Measurements from ENCODE around the gene PSMA6. TPM values are rescaled to one million over a fixed set of nuclear protein-coding genes. Genes with fewer than 3 reads are reported as not detected.

Gene PSMA6
- total RNA-seq, 1 experiment from 2014 or later = 307 TPM

- POLR2A ChIA-PET (ENCODE audit: unreplicated experiment) = no interaction called here
- CTCF ChIA-PET = interaction anchor here (0.6 kb wide), 1 partner anchor 60 kb away, joined by 3 read pairs; no protein-coding TSS in a partner anchor
- Histone ChIP-seq H3K9ac (ENCODE audit: low read length) (no peak overlapping the region), H3K4me3 (ENCODE audit: low read length) (no peak overlapping the region), H3K27ac (ENCODE audit: low read length) (no peak overlapping the region), H3K9me2 (replicated peaks; ENCODE audit: low read length) (no peaks in the 10 kb centered on the region), H3K4me1 (ENCODE audit: insufficient read depth, low read length) (no peaks in the 10 kb centered on the region), H3K27me3 (ENCODE audit: low read length) (no peaks in the 10 kb centered on the region), H3K36me3 (ENCODE audit: low read depth, low read length) (no peaks in the 10 kb centered on the region; the same call in 1 of the 2 replicates), H3K4me2 (ENCODE audit: low read length) (no peak overlapping the region), H4K20me1 (ENCODE audit: low read length) (no peaks in the 10 kb centered on the region), H3F3A (ENCODE audit: low read length, unreplicated experiment) (no peaks in the 10 kb centered on the region), H3K9me3 (ENCODE audit: low read length) (no peaks in the 10 kb centered on the region), H3K79me2 (ENCODE audit: low read length) (no peaks in the 10 kb centered on the region), H2AFZ (ENCODE audit: low read length) (no peak overlapping the region)
- intact Hi-C loops (cut with micrococcal nuclease) = no loop called here
- DNase-seq (no peak), ATAC-seq (no peak)
- TF ChIP-seq EZH2 (IDR thresholded peaks at IDR 0.05; ENCODE audit: low read length, unreplicated experiment) (no peak), EZH2phosphoT487 (IDR thresholded peaks at IDR 0.05; ENCODE audit: borderline replicate concordance, low read length) (no peak), CTCF (conservative IDR thresholded peaks at IDR 0.05; ENCODE audit: low read depth, low read length) (no peak)
- no TSS peak for BruUV-seq (replicated peaks)
These were observed 12.8 kb upstream of the PSMA6 start for GRCh38 chr14:35279369-35279768.

GRCh38 chr14:35281341-35281740, 10.8 kb upstream of the PSMA6 start:
- H3K4me3 ChIP-seq (ENCODE audit: low read length) = no peak overlapping the region
- DNase-seq (no peak), ATAC-seq (no peak)
- ChIA-PET CTCF (no interaction called here), POLR2A (ENCODE audit: unreplicated experiment) (interaction anchor here (0.8 kb wide), 1 partner anchor 122 kb away, joined by 3 read pairs; no protein-coding TSS in a partner anchor)
- H3K9me3 ChIP-seq (ENCODE audit: low read length) = no peaks in the 10 kb centered on the region
- H3K79me2 ChIP-seq (ENCODE audit: low read length) = no peaks in the 10 kb centered on the region
- intact Hi-C loops (cut with micrococcal nuclease) = no loop called here
- H3K27ac ChIP-seq (ENCODE audit: low read length) = no peak overlapping the region
- H3K4me2 ChIP-seq (ENCODE audit: low read length) = no peak overlapping the region
- no peak for TF ChIP-seq EZH2phosphoT487 (IDR thresholded peaks at IDR 0.05; ENCODE audit: borderline replicate concordance, low read length)
- no peak for TF ChIP-seq EZH2 (IDR thresholded peaks at IDR 0.05; ENCODE audit: low read length, unreplicated experiment)
- TF ChIP-seq CTCF (conservative IDR thresholded peaks at IDR 0.05; ENCODE audit: low read depth, low read length) = no peak
- no TSS peak for BruUV-seq (replicated peaks)
- H4K20me1 ChIP-seq (ENCODE audit: low read length) = no peaks in the 10 kb centered on the region
- H3K9ac ChIP-seq (ENCODE audit: low read length) = no peak overlapping the region
- no peaks in the 10 kb centered on the region for H3K27me3 ChIP-seq (ENCODE audit: low read length)
- H3K9me2 ChIP-seq (replicated peaks; ENCODE audit: low read length) = no peaks in the 10 kb centered on the region
- peaks cover 9% of the 10 kb centered on the region; the same call in 1 of the 2 replicates for H3K4me1 ChIP-seq (ENCODE audit: insufficient read depth, low read length)
- no peaks in the 10 kb centered on the region for H3K36me3 ChIP-seq (ENCODE audit: low read depth, low read length)
- H3F3A ChIP-seq (ENCODE audit: low read length, unreplicated experiment) = no peaks in the 10 kb centered on the region
- H2AFZ ChIP-seq (ENCODE audit: low read length) = no peak overlapping the region

GRCh38 chr14:35284506-35284905, 7.7 kb upstream of the PSMA6 start:
- BruUV-seq (replicated peaks) = no TSS peak
- Histone ChIP-seq H3F3A (ENCODE audit: low read length, unreplicated experiment) (no peaks in the 10 kb centered on the region), H3K27me3 (ENCODE audit: low read length) (no peaks in the 10 kb centered on the region), H3K4me1 (ENCODE audit: insufficient read depth, low read length) (peaks cover 9% of the 10 kb centered on the region; the same call in 1 of the 2 replicates), H2AFZ (ENCODE audit: low read length) (no peak overlapping the region), H3K9me3 (ENCODE audit: low read length) (no peaks in the 10 kb centered on the region), H3K9me2 (replicated peaks; ENCODE audit: low read length) (no peaks in the 10 kb centered on the region), H3K79me2 (ENCODE audit: low read length) (no peaks in the 10 kb centered on the region), H3K4me3 (ENCODE audit: low read length) (no peak overlapping the region), H3K4me2 (ENCODE audit: low read length) (no peak overlapping the region), H4K20me1 (ENCODE audit: low read length) (no peaks in the 10 kb centered on the region), H3K36me3 (ENCODE audit: low read depth, low read length) (no peaks in the 10 kb centered on the region), H3K9ac (ENCODE audit: low read length) (no peak overlapping the region), H3K27ac (ENCODE audit: low read length) (no peak overlapping the region)
- DNase-seq = no peak
- POLR2A ChIA-PET (ENCODE audit: unreplicated experiment) = no interaction called here
- ATAC-seq = no peak
- intact Hi-C loops (cut with micrococcal nuclease) = no loop called here
- TF ChIP-seq EZH2 (IDR thresholded peaks at IDR 0.05; ENCODE audit: low read length, unreplicated experiment) = no peak
- TF ChIP-seq CTCF (conservative IDR thresholded peaks at IDR 0.05; ENCODE audit: low read depth, low read length) = no peak
- no peak for TF ChIP-seq EZH2phosphoT487 (IDR thresholded peaks at IDR 0.05; ENCODE audit: borderline replicate concordance, low read length)
- CTCF ChIA-PET = no interaction called here

All from PC-3 (cell line).